Small intestine (tissue), 7 donors: ENCODE measurements around the gene GRID2IP. TPM values are rescaled to one million over a fixed set of nuclear protein-coding genes. Genes with fewer than 3 reads are reported as not detected.

ENCODE experiments used
- DNase-seq, 2 donors: peaks; one replicate each; pipeline versions ENCODE4 v3.0.0 to v3.0.0-alpha.2; 2013
- FAIRE-seq: peaks from 2 replicates; lab custom pipeline; 2012; peaks lifted over from hg19 to GRCh38; lab: Jason Lieb, UNC
- H3K27ac ChIP-seq, 3 donors: one replicate each; pipeline ENCODE4 v1.5.1; 2013; ENCODE audit warnings: low read length in 2 of 3, mild to moderate bottlenecking in 2 of 3, control low read depth in 1 of 3, inconsistent platforms in 1 of 3, low read depth in 1 of 3, moderate library complexity in 1 of 3
- H3K27me3 ChIP-seq, 3 donors: one replicate each; pipeline ENCODE4 v1.6.1; 2013; ENCODE audit warnings: low read length in 3 of 3, inconsistent platforms in 1 of 3; ENCODE audit not compliant: control insufficient read depth in 3 of 3, insufficient read depth in 3 of 3
- H3K36me3 ChIP-seq, 3 donors: one replicate each; pipeline ENCODE4 v1.6.1; 2013; ENCODE audit warnings: low read length in 3 of 3, inconsistent platforms in 1 of 3, low read depth in 1 of 3, mild to moderate bottlenecking in 1 of 3, moderate library complexity in 1 of 3; ENCODE audit not compliant: control insufficient read depth in 3 of 3, insufficient read depth in 2 of 3
- H3K4me1 ChIP-seq, 3 donors: one replicate each; pipeline ENCODE4 v1.6.1; 2013; ENCODE audit warnings: low read length in 2 of 3, inconsistent platforms in 1 of 3, low read depth in 1 of 3, mild to moderate bottlenecking in 1 of 3, moderate library complexity in 1 of 3; ENCODE audit not compliant: control insufficient read depth in 3 of 3, insufficient read depth in 2 of 3
- H3K4me3 ChIP-seq, 3 donors: one replicate each; pipeline ENCODE4 v1.5.1; 2013; ENCODE audit warnings: low read length in 3 of 3, control low read depth in 1 of 3, inconsistent platforms in 1 of 3, low read depth in 1 of 3, mild to moderate bottlenecking in 1 of 3, moderate library complexity in 1 of 3
- H3K9me3 ChIP-seq, 2 donors: one replicate each; pipeline ENCODE4 v1.6.1; 2013; ENCODE audit warnings: low read depth in 1 of 2, low read length in 1 of 2; ENCODE audit not compliant: control insufficient read depth in 2 of 2, insufficient read depth in 1 of 2
- WGBS, 3 donors: extraction: QIAGEN DNeasy Blood & Tissue Kit; methylation state at CpG; one replicate each; pipeline ENCODE4 v1.1.7; 2013; 5-methylcytosine and 5-hydroxymethylcytosine counted together
- polyA plus RNA-seq, 4 donors: library from polyadenylated mRNA; stranded (reverse) in 3 of 4; unstranded in 1 of 4; fragments of 200-250 nt in 3 of 4; fragments of 120-200 nt in 1 of 4; gene quantifications; one replicate each; pipeline versions ENCODE4 v1.2.1 to v1.2.3, GENCODE V29; 2013
- donor health status: healthy with polysubstance abuse.
- donor health status: control.
- donor health status: control.
- donor health status: Bipolar disorder and iron deficiency.
- donor health status: healthy.

Gene GRID2IP
- polyA plus RNA-seq, 4 donors, result 0.22 to 0.90 (median 0.34) TPM; not detected in 1

GRCh38 chr7:6504996-6505395 is 46.3 kb downstream of the GRID2IP start:
- H3K4me3 ChIP-seq, result peak overlapping the region in 2 of 3 donors; percentile 57 to 64
- no peaks in the 10 kb centered on the region for H3K27me3 ChIP-seq
- no peak for FAIRE-seq
- DNase-seq, result no peak
- WGBS, 3 donors, result 22 to 40% (median 26%) methylated on average over 9 of the region's 9 CpGs
- peaks cover 0 to 4% (median 0%) of the 10 kb centered on the region in 3 donors for H3K4me1 ChIP-seq
- no peaks in the 10 kb centered on the region for H3K9me3 ChIP-seq
- H3K27ac ChIP-seq, result peak overlapping the region in 2 of 3 donors; percentile 91
- H3K36me3 ChIP-seq, result peaks cover 0 to 15% (median 0%) of the 10 kb centered on the region in 3 donors

- Histone ChIP-seq H3K4me3 (peak overlapping the region in 2 of 3 donors; percentile 57 to 64), H3K27ac (peak overlapping the region in 1 of 3 donors; percentile 91), H3K4me1 (peaks cover 0 to 4% (median 0%) of the 10 kb centered on the region in 3 donors), H3K27me3 (no peaks in the 10 kb centered on the region), H3K9me3 (no peaks in the 10 kb centered on the region), H3K36me3 (peaks cover 0 to 25% (median 0%) of the 10 kb centered on the region in 3 donors)
- no peak for FAIRE-seq
- 15 to 44% (median 31%) methylated on average over 13 of the region's 13 CpGs for WGBS, 3 donors
- DNase-seq, result peak in 1 of 2 donors; percentile 16
Measured at GRCh38 chr7:6502886-6503285, 48.4 kb downstream of the GRID2IP start.

- Histone ChIP-seq H3K4me1 (peaks cover 0 to 4% (median 0%) of the 10 kb centered on the region in 3 donors), H3K4me3 (no peak overlapping the region), H3K27ac (no peak overlapping the region), H3K9me3 (no peaks in the 10 kb centered on the region), H3K36me3 (peaks cover 0 to 29% (median 0%) of the 10 kb centered on the region in 3 donors), H3K27me3 (no peaks in the 10 kb centered on the region)
- no peak for DNase-seq
- no peak for FAIRE-seq
- 91 to 92% (median 92%) methylated on average over 12 of the region's 12 CpGs for WGBS, 3 donors
Measured at GRCh38 chr7:6501586-6502564, 49.4 kb downstream of the GRID2IP start.

- FAIRE-seq, result no peak
- no peak for DNase-seq
- WGBS, 3 donors, result 89 to 100% (median 90%) methylated on average over 1 of the region's 1 CpG
- peaks cover 0 to 4% (median 0%) of the 10 kb centered on the region in 3 donors for H3K4me1 ChIP-seq
- no peak overlapping the region for H3K4me3 ChIP-seq
- H3K36me3 ChIP-seq, result peaks cover 0 to 29% (median 0%) of the 10 kb centered on the region in 3 donors
- no peaks in the 10 kb centered on the region for H3K27me3 ChIP-seq
- no peaks in the 10 kb centered on the region for H3K9me3 ChIP-seq
- no peak overlapping the region for H3K27ac ChIP-seq
Measured at GRCh38 chr7:6500691-6501090, 50.6 kb downstream of the GRID2IP start.

- DNase-seq (no peak), FAIRE-seq (no peak)
- no peak overlapping the region for H3K27ac ChIP-seq
- peaks cover 0 to 4% (median 0%) of the 10 kb centered on the region in 3 donors for H3K4me1 ChIP-seq
- no peaks in the 10 kb centered on the region for H3K9me3 ChIP-seq
- H3K36me3 ChIP-seq, result peaks cover 0 to 29% (median 0%) of the 10 kb centered on the region in 3 donors
- H3K27me3 ChIP-seq, result no peaks in the 10 kb centered on the region
- H3K4me3 ChIP-seq, result no peak overlapping the region
- WGBS, 3 donors, result 84 to 96% (median 88%) methylated on average over 13 to 14 of the region's 14 CpGs
Measured at GRCh38 chr7:6497994-6498393, 53.3 kb downstream of the GRID2IP start.

GRCh38 chr7:6497637-6497905 is 53.7 kb downstream of the GRID2IP start:
- WGBS, 3 donors, result 94 to 97% (median 97%) methylated on average over 14 of the region's 14 CpGs
- Histone ChIP-seq H3K27ac (no peak overlapping the region), H3K9me3 (no peaks in the 10 kb centered on the region), H3K4me3 (no peak overlapping the region), H3K4me1 (no peaks in the 10 kb centered on the region), H3K27me3 (no peaks in the 10 kb centered on the region), H3K36me3 (peaks cover 0 to 29% (median 0%) of the 10 kb centered on the region in 3 donors)
- FAIRE-seq (no peak), DNase-seq (no peak)

- Histone ChIP-seq H3K36me3 (peaks cover 0 to 29% (median 0%) of the 10 kb centered on the region in 3 donors), H3K27me3 (no peaks in the 10 kb centered on the region), H3K9me3 (no peaks in the 10 kb centered on the region), H3K4me3 (no peak overlapping the region), H3K4me1 (no peaks in the 10 kb centered on the region), H3K27ac (no peak overlapping the region)
- FAIRE-seq, result no peak
- 77 to 80% (median 80%) methylated on average over 19 of the region's 19 CpGs for WGBS, 3 donors
- no peak for DNase-seq
Measured at GRCh38 chr7:6496842-6497636, 54.2 kb downstream of the GRID2IP start.

GRCh38 chr7:6495597-6496262 is 55.5 kb downstream of the GRID2IP start:
- Histone ChIP-seq H3K4me1 (no peaks in the 10 kb centered on the region), H3K27ac (no peak overlapping the region), H3K9me3 (no peaks in the 10 kb centered on the region), H3K36me3 (peaks cover 0 to 21% (median 0%) of the 10 kb centered on the region in 3 donors), H3K4me3 (no peak overlapping the region), H3K27me3 (peaks cover 0 to 2% (median 0%) of the 10 kb centered on the region in 3 donors)
- WGBS, 3 donors, result 89 to 94% (median 89%) methylated on average over 6 of the region's 6 CpGs
- DNase-seq, result no peak
- no peak for FAIRE-seq
